HepG2 (cell line): ENCODE data around the gene SLC16A3. TPM values are rescaled to one million over a fixed set of nuclear protein-coding genes. Genes with fewer than 3 reads are reported as not detected.

Experiments used
- ATAC-seq: fragments of 200-7000 bp; cut with Tn5 transposase; 3 replicates; pipeline ENCODE4 v1.9.1; 2020; ENCODE audit warnings: mild to moderate bottlenecking, moderate library complexity
- BruUV-seq: library from RNA; stranded (reverse); fragments of 400-500 nt; replicated peaks from 2 replicates; lab custom pipeline; 2021; lab: Mats Ljungman, UMichigan
- CTCF ChIA-PET: fragments of 300-600 bp; formaldehyde crosslinking; extraction: SDS; loops from one replicate; lab custom pipeline; 2021; ENCODE audit warnings: low total read pairs, inconsistent platforms, low intra/inter-chr PET ratio; lab: Yijun Ruan, JAX
- POLR2A ChIA-PET: fragments of 350-600 bp; sonication (Branson Sonifier 250); formaldehyde crosslinking; loops from one replicate; lab custom pipeline; 2020; ENCODE audit warnings: antibody characterized with exemption, inconsistent platforms; lab: Yijun Ruan, JAX
- DNase-seq: peaks from one replicate; pipeline ENCODE4 v3.0.0-alpha.2; 2015; ENCODE audit warnings: low spot score
- FAIRE-seq: peaks from 3 replicates; lab custom pipeline; 2011; peaks lifted over from hg19 to GRCh38; lab: Jason Lieb, UNC
- H2AFZ ChIP-seq: one replicate; pipeline ENCODE4 v1.6.1; 2011; ENCODE audit warnings: low read length, inconsistent platforms
- H3K27ac ChIP-seq: fragments of 300-600 bp; 3 replicates; pipeline ENCODE4 v1.8.0; 2011; ENCODE audit warnings: mixed run types, mild to moderate bottlenecking, mixed read lengths, low read length, inconsistent platforms; ENCODE audit not compliant: insufficient read depth; ENCODE audit errors: extremely low read length
- H3K27me3 ChIP-seq, 2 experiments: fragments of 200-600 bp in 1 of 2; 2 replicates in 1 of 2; 3 replicates in 1 of 2; pipeline versions ENCODE4 v1.6.0 to v1.8.0; 2011; ENCODE audit warnings: low read length in 2 of 2, mild to moderate bottlenecking in 2 of 2, moderate library complexity in 2 of 2, inconsistent platforms in 1 of 2; ENCODE audit not compliant: insufficient read depth in 2 of 2, control insufficient read depth in 1 of 2
- H3K36me3 ChIP-seq, 2 experiments: fragments of 200-600 bp in 1 of 2; replicated peaks in 1 of 2; 2 replicates in 1 of 2; 3 replicates in 1 of 2; pipeline versions ENCODE4 v1.5.1 to v1.8.0; 2011; ENCODE audit warnings: low read length in 2 of 2, inconsistent platforms in 1 of 2; ENCODE audit not compliant: insufficient read depth in 2 of 2, control insufficient read depth in 1 of 2
- H3K4me1 ChIP-seq: 2 replicates; pipeline ENCODE4 v1.5.1; 2012; ENCODE audit warnings: low read length, inconsistent platforms; ENCODE audit not compliant: insufficient read depth
- H3K4me2 ChIP-seq: 2 replicates; pipeline ENCODE4 v1.6.0; 2011; ENCODE audit warnings: low read depth, low read length, inconsistent platforms
- H3K4me3 ChIP-seq, 3 experiments: fragments of 200-600 bp in 1 of 3; sonication (generic), shearing (Covaris generic) in 1 of 3; replicated peaks in 1 of 3; 2 replicates each; pipeline ENCODE4 v1.5.1; 2011 to 2016; ENCODE audit warnings: low read length in 3 of 3, inconsistent platforms in 2 of 3, low read depth in 2 of 3, mild to moderate bottlenecking in 2 of 3, control low read depth in 1 of 3, mixed read lengths in 1 of 3; ENCODE audit not compliant: insufficient read depth in 1 of 3
- H3K79me2 ChIP-seq: one replicate; pipeline ENCODE4 v1.6.1; 2011; ENCODE audit warnings: low read length, inconsistent platforms; ENCODE audit not compliant: insufficient read depth
- H3K9ac ChIP-seq: 2 replicates; pipeline ENCODE4 v1.6.0; 2011; ENCODE audit warnings: mild to moderate bottlenecking, low read depth, low read length, inconsistent platforms; ENCODE audit not compliant: insufficient read depth
- H3K9me3 ChIP-seq: 2 replicates; pipeline ENCODE4 v1.5.1; 2012; ENCODE audit warnings: mild to moderate bottlenecking, low read length
- H4K20me1 ChIP-seq: 2 replicates; pipeline ENCODE4 v1.6.0; 2011; ENCODE audit warnings: inconsistent platforms, mild to moderate bottlenecking, low read length, moderate library complexity; ENCODE audit not compliant: insufficient read depth
- BRD4 ChIP-seq: sonication (generic); formaldehyde crosslinking; IDR thresholded peaks from 2 replicates; pipeline ENCODE4 v1.4.0; 2020; ENCODE audit warnings: missing genetic modification reagents
- HMG20A ChIP-seq: IDR thresholded peaks from 2 replicates; pipeline ENCODE4 v1.6.1; 2016; ENCODE audit warnings: borderline replicate concordance
- NFYB ChIP-seq: sonication (generic); formaldehyde crosslinking; IDR thresholded peaks from 2 replicates; pipeline ENCODE4 v1.4.0; 2020; ENCODE audit warnings: missing genetic modification reagents
- NFYC ChIP-seq: IDR thresholded peaks from 2 replicates; pipeline ENCODE4 v1.6.1; 2016; ENCODE audit warnings: missing genetic modification reagents, missing compliant biosample characterization
- PBX2 ChIP-seq: IDR thresholded peaks from 2 replicates; pipeline ENCODE4 v1.6.1; 2016; ENCODE audit warnings: control low read depth
- POLR2G ChIP-seq: fragments of 200-400 bp; formaldehyde crosslinking; IDR thresholded peaks from 2 replicates; pipeline ENCODE4 v1.6.1; 2018; ENCODE audit warnings: mild to moderate bottlenecking, low read depth, low read length, moderate library complexity
- RFX5 ChIP-seq: IDR thresholded peaks from 2 replicates; pipeline ENCODE4 v1.6.1; 2011; ENCODE audit warnings: low read depth, low read length, improper control_type of control experiment
- STAG1 ChIP-seq: sonication (generic); formaldehyde crosslinking; IDR thresholded peaks from 2 replicates; pipeline ENCODE4 v1.4.0; 2020; ENCODE audit warnings: missing genetic modification reagents
- ZBTB38 ChIP-seq: sonication (generic); formaldehyde crosslinking; IDR thresholded peaks from 2 replicates; pipeline ENCODE4 v1.5.1; 2020; ENCODE audit warnings: mild to moderate bottlenecking, missing genetic modification reagents
- ZFY ChIP-seq: sonication (generic); formaldehyde crosslinking; IDR thresholded peaks from 2 replicates; pipeline ENCODE4 v1.4.0; 2020; ENCODE audit warnings: missing genetic modification reagents
- ZNF263 ChIP-seq: sonication (generic); formaldehyde crosslinking; IDR thresholded peaks from 2 replicates; pipeline ENCODE4 v1.4.0; 2020; ENCODE audit warnings: missing genetic modification reagents
- ZNF816 ChIP-seq: sonication (generic); formaldehyde crosslinking; IDR thresholded peaks from 2 replicates; pipeline ENCODE4 v1.8.0; 2022; ENCODE audit warnings: missing genetic modification reagents, mild to moderate bottlenecking, borderline replicate concordance
- WGBS: methylation state at CpG from one replicate; pipeline ENCODE4 v1.1.6; 2017; ENCODE audit warnings: low lambda C conversion rate; 5-methylcytosine and 5-hydroxymethylcytosine counted together
- in situ Hi-C: cut with HindIII; loops from 2 replicates; pipeline ENCODE4 v1.10.0; 2017; ENCODE audit warnings: low pct_unique_long_range_greater_than_20kb; ENCODE audit not compliant: extremely low pct_ligation_motif_present
- intact Hi-C: fragments of 100-400 bp; cut with micrococcal nuclease; formaldehyde crosslinking; loops from one replicate; pipeline ENCODE4 v1.10.0; 2022; ENCODE audit not compliant: unreplicated experiment
- polyA plus RNA-seq, 8 experiments: library from polyadenylated mRNA; depleted of rRNA in 3 of 8; stranded (reverse) in 7 of 8; unstranded in 1 of 8; fragments of >200 nt; fragmentation: Illumina TruSeq in 4 of 8; extraction: Trizol in 4 of 8; gene quantifications; 2 replicates each; pipeline versions ENCODE4 v1.2.1 to v1.2.3, GENCODE V29; 2011 to 2016; ENCODE audit warnings: low read depth in 4 of 8, missing spikeins in 1 of 8, mixed read lengths in 1 of 8; ENCODE audit not compliant: insufficient read depth in 1 of 8
- total RNA-seq, 5 experiments: library from RNA; depleted of rRNA; stranded (reverse); fragments of >200 nt; fragmentation: Illumina TruSeq; extraction: Trizol; gene quantifications; 2 replicates each; pipeline ENCODE4 v1.2.3, GENCODE V29; 2016; ENCODE audit warnings: low read depth in 1 of 5
- TF ChIP-seq, protein P1 (sequence below): sonication (generic); formaldehyde crosslinking; IDR thresholded peaks from 2 replicates; pipeline ENCODE4 v1.5.0; 2020; ENCODE audit warnings: mild to moderate bottlenecking, missing genetic modification reagents

The SLC16A3 gene
- total and polyA plus RNA-seq, 2 of the 13 experiments (the other 11 are each of a cell fraction or from before 2014, with no cell fraction given): 242 to 349 TPM

GRCh38 chr17:82256242-82256885 is 27.5 kb downstream of the SLC16A3 start:
- Histone ChIP-seq H3K4me2 (no peak overlapping the region), H3K4me3 (no peak overlapping the region), H4K20me1 (peaks cover 28% of the 10 kb centered on the region), H3K9ac (no peak overlapping the region), H3K79me2 (peaks cover 29% of the 10 kb centered on the region), H3K27me3 (no peaks in the 10 kb centered on the region), H3K9me3 (no peaks in the 10 kb centered on the region), H3K4me1 (no peaks in the 10 kb centered on the region), H2AFZ (no peak overlapping the region), H3K36me3 (peaks cover 53 to 82% of the 10 kb centered on the region in 2 experiments), H3K27ac (no peak overlapping the region)
- no peak for FAIRE-seq
- no peak for DNase-seq
- POLR2A ChIA-PET: interaction anchor here (0.6 to 2.3 kb wide), 2 partner anchors 15 to 43 kb away, joined by 3 to 7 read pairs; no protein-coding TSS in a partner anchor
- BruUV-seq: no TSS peak
- intact Hi-C loops: loop anchor here (5.0 kb wide), 1 partner anchor 41 kb away; no protein-coding TSS in a partner anchor
- TF ChIP-seq POLR2G (0 out of 2 replicates have a peak, but pooled peaks have one; percentile 37), HMG20A (CRISPR knock-in tag) (no peak), STAG1 (CRISPR knock-in tag) (no peak)
- TF ChIP-seq, protein P1, sequence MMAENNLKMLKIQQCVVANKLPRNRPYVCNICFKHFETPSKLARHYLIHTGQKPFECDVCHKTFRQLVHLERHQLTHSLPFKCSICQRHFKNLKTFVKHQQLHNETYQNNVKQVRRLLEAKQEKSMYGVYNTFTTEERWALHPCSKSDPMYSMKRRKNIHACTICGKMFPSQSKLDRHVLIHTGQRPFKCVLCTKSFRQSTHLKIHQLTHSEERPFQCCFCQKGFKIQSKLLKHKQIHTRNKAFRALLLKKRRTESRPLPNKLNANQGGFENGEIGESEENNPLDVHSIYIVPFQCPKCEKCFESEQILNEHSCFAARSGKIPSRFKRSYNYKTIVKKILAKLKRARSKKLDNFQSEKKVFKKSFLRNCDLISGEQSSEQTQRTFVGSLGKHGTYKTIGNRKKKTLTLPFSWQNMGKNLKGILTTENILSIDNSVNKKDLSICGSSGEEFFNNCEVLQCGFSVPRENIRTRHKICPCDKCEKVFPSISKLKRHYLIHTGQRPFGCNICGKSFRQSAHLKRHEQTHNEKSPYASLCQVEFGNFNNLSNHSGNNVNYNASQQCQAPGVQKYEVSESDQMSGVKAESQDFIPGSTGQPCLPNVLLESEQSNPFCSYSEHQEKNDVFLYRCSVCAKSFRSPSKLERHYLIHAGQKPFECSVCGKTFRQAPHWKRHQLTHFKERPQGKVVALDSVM (CRISPR knock-in tag): peak; percentile 68; the same call in 1 of the 2 replicates
- in situ Hi-C loops: no loop called here
- no peak for ATAC-seq
- CTCF ChIA-PET: no interaction called here
- 99% methylated on average over 14 of the region's 14 CpGs for WGBS

DNA sequence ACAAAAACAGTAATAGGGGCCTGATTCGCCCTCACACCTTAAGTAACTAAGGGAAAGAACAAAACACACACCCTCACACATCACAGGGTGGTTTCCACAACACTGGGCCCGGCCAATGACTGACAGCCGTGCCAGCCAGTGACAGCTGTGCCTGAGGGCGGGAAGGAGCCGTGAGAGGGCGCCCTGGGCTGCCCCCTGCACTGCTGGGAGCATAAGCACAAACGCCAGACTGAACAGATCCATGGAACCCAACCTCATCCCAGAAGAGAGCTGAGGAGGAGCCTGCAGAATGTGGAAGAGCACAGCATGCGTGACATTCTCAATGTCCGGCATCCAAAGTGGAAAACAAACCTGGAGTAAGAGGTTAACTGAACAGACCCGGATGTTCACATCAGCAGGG is 28.6 kb downstream of the SLC16A3 start:
- H3K9me3 ChIP-seq: no peaks in the 10 kb centered on the region
- 91% methylated on average over 10 of the region's 10 CpGs for WGBS
- H3K36me3 ChIP-seq: peaks cover 48 to 82% of the 10 kb centered on the region in 2 experiments
- in situ Hi-C loops (no loop called here), intact Hi-C loops (loop anchor here (5.0 kb wide), 1 partner anchor 40 kb away; no protein-coding TSS in a partner anchor)
- POLR2A ChIA-PET: interaction anchor here (2.3 kb wide), 1 partner anchor 16 kb away, joined by 7 read pairs; no protein-coding TSS in a partner anchor
- no peak for DNase-seq
- H3K4me2 ChIP-seq: no peak overlapping the region
- H3K9ac ChIP-seq: no peak overlapping the region
- H3K27ac ChIP-seq: no peak overlapping the region
- H3K27me3 ChIP-seq: no peaks in the 10 kb centered on the region
- no peak for FAIRE-seq
- H3K4me3 ChIP-seq: no peak overlapping the region
- H4K20me1 ChIP-seq: peaks cover 24% of the 10 kb centered on the region
- CTCF ChIA-PET: no interaction called here
- H2AFZ ChIP-seq: no peak overlapping the region
- H3K4me1 ChIP-seq: no peaks in the 10 kb centered on the region
- BruUV-seq: no TSS peak
- H3K79me2 ChIP-seq: peaks cover 37% of the 10 kb centered on the region
- ATAC-seq: peak; percentile 84
- TF ChIP-seq ZBTB38 (CRISPR knock-in tag) (0 out of 2 replicates have a peak, but pooled peaks have one; percentile 30), NFYB (CRISPR knock-in tag) (peak; percentile 84), PBX2 (CRISPR knock-in tag) (peak; percentile 87), ZNF263 (CRISPR knock-in tag) (peak; percentile 67), NFYC (CRISPR knock-in tag) (peak; percentile 85), ZNF816 (CRISPR knock-in tag) (no peak), ZFY (CRISPR knock-in tag) (no peak), RFX5 (no peak), BRD4 (CRISPR knock-in tag) (no peak), STAG1 (CRISPR knock-in tag) (peak; percentile 50)
